Measurements from ENCODE around the gene FBXO39. TPM values are rescaled to one million over a fixed set of nuclear protein-coding genes. Genes with fewer than 3 reads are reported as not detected.

Gene FBXO39
- total RNA-seq, 4 donors from 2014 or later, result not detected

GRCh38 chr17:6797718-6798351 is 21.8 kb downstream of the FBXO39 start:
- Histone ChIP-seq H3K4me3 (no peak overlapping the region), H3K9me3 (no peaks in the 10 kb centered on the region), H3K27ac (no peak overlapping the region), H3K27me3 (peaks cover 21% of the 10 kb centered on the region), H3K4me1 (no peaks in the 10 kb centered on the region), H3K36me3 (no peaks in the 10 kb centered on the region)
- DNase-seq, result no peak
- intact Hi-C loops (cut with DNase I; ENCODE audit: low total_unique reads), result no loop called here
- TF ChIP-seq EP300 (IDR thresholded peaks at IDR 0.05; ENCODE audit: low read depth), result no peak
- no peak for TF ChIP-seq POLR2A (IDR thresholded peaks at IDR 0.05)
- no peak for TF ChIP-seq POLR2AphosphoS5 (IDR thresholded peaks at IDR 0.05)
- TF ChIP-seq CTCF (IDR thresholded peaks at IDR 0.05), result no peak
- in situ Hi-C loops (cut with MboI; ENCODE audit: low pct_ligation_motif_present in 1 of 4, low pct_unique_long_range_greater_than_20kb in 1 of 4, low sequenced_read_pairs in 3 of 4), result loop anchor here in 1 of 4 donors (25.0 kb wide), 1 partner anchor 111 kb away; no protein-coding TSS in a partner anchor
- 66 to 77% methylated on average over 3 to 8 of the region's 8 CpGs for WGBS, 2 donors (ENCODE audit: low coverage in 1 of 2)

- no peaks in the 10 kb centered on the region for H3K4me1 ChIP-seq
- H3K27ac ChIP-seq, result no peak overlapping the region
- in situ Hi-C loops (cut with MboI; ENCODE audit: low pct_ligation_motif_present in 1 of 4, low pct_unique_long_range_greater_than_20kb in 1 of 4, low sequenced_read_pairs in 3 of 4), result loop anchor here in 1 of 4 donors (25.0 kb wide), 1 partner anchor 112 kb away; no protein-coding TSS in a partner anchor
- no peaks in the 10 kb centered on the region for H3K9me3 ChIP-seq
- no peaks in the 10 kb centered on the region for H3K36me3 ChIP-seq
- TF ChIP-seq POLR2A (IDR thresholded peaks at IDR 0.05) (no peak), CTCF (IDR thresholded peaks at IDR 0.05) (no peak), POLR2AphosphoS5 (IDR thresholded peaks at IDR 0.05) (no peak), EP300 (IDR thresholded peaks at IDR 0.05; ENCODE audit: low read depth) (no peak)
- intact Hi-C loops (cut with DNase I; ENCODE audit: low total_unique reads), result no loop called here
- WGBS, 2 donors (ENCODE audit: low coverage in 1 of 2), result 80% methylated on average over 6 of the region's 6 CpGs; no CpG with 5 or more reads in 1 of the 2 donors
- peaks cover 16% of the 10 kb centered on the region for H3K27me3 ChIP-seq
- no peak overlapping the region for H3K4me3 ChIP-seq
- no peak for DNase-seq
Measured at GRCh38 chr17:6799738-6800137, 23.7 kb downstream of the FBXO39 start.

- TF ChIP-seq POLR2A (IDR thresholded peaks at IDR 0.05) (no peak), POLR2AphosphoS5 (IDR thresholded peaks at IDR 0.05) (no peak), EP300 (IDR thresholded peaks at IDR 0.05; ENCODE audit: low read depth) (no peak), CTCF (IDR thresholded peaks at IDR 0.05) (no peak)
- H3K27ac ChIP-seq, result no peak overlapping the region
- WGBS, 2 donors (ENCODE audit: low coverage in 1 of 2), result 89 to 92% methylated on average over 2 to 13 of the region's 13 CpGs
Measured at GRCh38 chr17:6800422-6801027, 24.5 kb downstream of the FBXO39 start.

GRCh38 chr17:6811510-6811909 is 35.5 kb downstream of the FBXO39 start:
- no peak for DNase-seq
- in situ Hi-C loops (cut with MboI; ENCODE audit: low pct_ligation_motif_present in 1 of 4, low pct_unique_long_range_greater_than_20kb in 1 of 4, low sequenced_read_pairs in 3 of 4) (no loop called here), intact Hi-C loops (cut with DNase I; ENCODE audit: low total_unique reads) (no loop called here)
- no peak for TF ChIP-seq EP300 (IDR thresholded peaks at IDR 0.05; ENCODE audit: low read depth)
- TF ChIP-seq CTCF (IDR thresholded peaks at IDR 0.05), result no peak
- no peak for TF ChIP-seq POLR2AphosphoS5 (IDR thresholded peaks at IDR 0.05)
- TF ChIP-seq POLR2A (IDR thresholded peaks at IDR 0.05), result no peak
- H3K4me1 ChIP-seq, result no peaks in the 10 kb centered on the region
- no peaks in the 10 kb centered on the region for H3K9me3 ChIP-seq
- H3K36me3 ChIP-seq, result no peaks in the 10 kb centered on the region
- no peak overlapping the region for H3K4me3 ChIP-seq
- no peak overlapping the region for H3K27ac ChIP-seq
- WGBS, 2 donors (ENCODE audit: low coverage in 1 of 2), result 70 to 89% methylated on average over 2 to 9 of the region's 9 CpGs
- no peaks in the 10 kb centered on the region for H3K27me3 ChIP-seq

More at GRCh38 chr17:6800422-6801027, 24.5 kb downstream of the FBXO39 start:
- Histone ChIP-seq H3K36me3 (no peaks in the 10 kb centered on the region), H3K27me3 (peaks cover 16% of the 10 kb centered on the region), H3K9me3 (no peaks in the 10 kb centered on the region), H3K4me1 (no peaks in the 10 kb centered on the region), H3K4me3 (no peak overlapping the region)
- intact Hi-C loops (cut with DNase I; ENCODE audit: low total_unique reads) (no loop called here), in situ Hi-C loops (cut with MboI; ENCODE audit: low pct_ligation_motif_present in 1 of 4, low pct_unique_long_range_greater_than_20kb in 1 of 4, low sequenced_read_pairs in 3 of 4) (no loop called here)
- no peak for DNase-seq

All from transverse colon (tissue), 4 donors.